ENCODE results near the gene PKN1. TPM values are rescaled to one million over a fixed set of nuclear protein-coding genes. Genes with fewer than 3 reads are reported as not detected.

PKN1 gene
- total RNA-seq, 2 experiments from 2014 or later = 244 to 265 TPM

Other genes starting within 250 kb of the PKN1 start
- 10 to 100 TPM; 15.0 to 16.4 TPM for gene ADGRL1, start 227.1 kb upstream of the PKN1 start, total RNA-seq
- gene ADGRE5, start 51.9 kb upstream of the PKN1 start, total RNA-seq = 100 to 1,000 TPM; 304 to 315 TPM
- gene DDX39A, start 14.0 kb upstream of the PKN1 start, total RNA-seq = 100 to 1,000 TPM; 192 to 202 TPM
- gene PTGER1, start 42.0 kb downstream of the PKN1 start, total RNA-seq = under 1 TPM; 0.34 to 0.36 TPM
- 10 to 100 TPM; 31.7 to 32.4 TPM for gene GIPC1, start 62.8 kb downstream of the PKN1 start, total RNA-seq
- gene DNAJB1, start 85.1 kb downstream of the PKN1 start, total RNA-seq = 100 to 1,000 TPM; 103 to 110 TPM
- 100 to 1,000 TPM; 161 to 168 TPM for gene TECR, start 96.3 kb downstream of the PKN1 start, total RNA-seq
- gene NDUFB7, start 138.8 kb downstream of the PKN1 start, total RNA-seq = 100 to 1,000 TPM in 1 of 2 experiments, 10 to 100 TPM in 1; 90.7 to 108 TPM
- under 1 TPM in 1 of 2 experiments, not detected in 1; 0.17 TPM for gene CLEC17A, start 149.8 kb downstream of the PKN1 start, total RNA-seq
- not detected for gene ADGRE3, start 241.5 kb downstream of the PKN1 start, total RNA-seq